Ureter (tissue), 1 donor: ENCODE results near the gene TRIP6. TPM values are rescaled to one million over a fixed set of nuclear protein-coding genes. Genes with fewer than 3 reads are reported as not detected.

Source experiments
- DNase-seq: peaks from one replicate; pipeline ENCODE4 v3.0.0-alpha.2; 2020; ENCODE audit warnings: low spot score
- total RNA-seq: library from RNA; stranded (reverse); gene quantifications from one replicate; pipeline ENCODE4 v1.2.4, GENCODE V29; 2023
- donor health status: DM: yes; HTN: yes; CAD: no.

TRIP6 gene
- total RNA-seq, 1 donor from 2014 or later, result 120 TPM

DNA sequence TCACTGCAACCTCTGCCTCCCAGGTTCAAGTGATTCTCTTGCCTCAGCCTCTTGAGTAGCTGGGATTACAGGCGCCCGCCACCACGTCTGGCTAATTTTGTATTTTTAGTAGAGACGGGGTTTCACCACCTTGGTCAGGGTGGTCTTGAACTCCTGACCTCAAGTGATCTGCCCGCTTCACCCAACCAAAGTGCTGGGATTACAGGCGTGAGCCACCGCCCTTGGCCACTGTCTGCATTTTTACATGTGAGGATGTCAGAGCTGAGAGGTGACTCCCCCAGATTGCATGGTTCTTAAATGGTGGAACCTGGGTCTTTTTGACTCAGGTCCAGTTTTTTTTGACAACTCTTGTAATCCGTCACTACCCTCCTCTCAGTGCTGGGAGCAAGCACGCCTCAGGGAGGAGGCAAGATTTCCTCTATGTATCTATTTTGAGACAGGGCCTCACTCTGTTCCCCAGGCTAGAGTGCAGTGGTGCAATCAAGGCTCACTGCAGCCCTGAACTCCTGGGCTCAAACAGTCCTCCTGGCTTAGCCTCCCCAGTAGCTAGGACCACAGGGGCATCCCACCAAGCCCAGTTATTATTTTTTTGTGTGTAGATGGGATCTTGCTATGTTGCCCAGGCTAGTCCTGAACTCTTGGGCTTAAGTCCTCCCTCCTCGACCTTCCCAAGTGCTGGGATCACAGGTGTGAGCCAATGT is 6.6 kb downstream of the TRIP6 start:
- DNase-seq, result no peak

DNA sequence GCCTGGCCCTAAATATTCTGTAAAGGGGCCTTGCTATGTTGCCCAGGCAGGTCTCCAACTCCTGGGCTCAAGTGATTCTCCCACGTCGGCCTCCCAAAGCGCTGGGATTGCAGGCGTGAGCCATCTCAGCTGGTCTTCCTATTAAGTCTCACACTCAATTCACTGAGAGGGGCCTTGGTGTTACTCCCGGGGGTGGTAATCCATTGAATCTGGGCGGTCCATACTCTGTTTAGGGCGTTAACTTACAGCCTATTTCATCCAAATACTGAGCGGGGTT is 7.1 kb downstream of the TRIP6 start:
- no peak for DNase-seq

DNA sequence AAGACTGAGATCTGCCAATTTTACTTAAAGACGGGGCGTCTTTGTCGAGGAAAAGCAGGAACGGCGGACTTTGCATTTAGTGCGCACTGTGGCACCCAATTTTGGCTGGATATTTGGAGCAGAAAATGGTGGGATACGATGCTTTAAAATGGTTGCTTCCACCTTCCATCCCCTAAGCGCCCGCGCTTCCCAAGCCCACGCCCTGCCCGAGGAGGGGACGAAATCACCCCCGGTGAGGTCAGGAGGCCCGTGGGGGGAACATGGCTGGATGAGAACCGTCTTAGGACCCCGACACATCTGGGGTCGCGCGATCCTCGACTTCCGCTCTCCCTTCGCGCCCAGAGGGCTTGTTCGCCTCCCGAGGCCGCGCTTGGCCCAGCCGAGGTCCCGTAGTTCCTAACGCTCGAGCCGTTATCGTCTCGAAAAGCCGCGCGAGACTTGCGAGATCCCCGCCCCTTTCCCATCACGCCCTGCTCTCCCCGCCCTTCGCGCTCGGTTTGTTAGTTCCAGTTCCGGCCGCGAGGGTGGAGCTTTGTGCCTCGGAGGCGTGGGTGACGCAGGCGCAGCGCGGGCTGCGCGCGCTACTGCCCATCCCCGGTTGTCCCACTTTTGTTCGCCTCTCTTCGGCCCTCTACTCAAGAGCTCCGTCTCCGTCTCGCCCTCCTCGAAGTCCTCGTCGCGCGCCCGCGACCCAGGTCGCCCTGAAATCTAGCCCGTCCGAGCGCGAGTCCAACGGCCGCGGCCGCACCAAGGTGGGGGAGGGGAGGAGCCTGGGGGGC is 7.6 kb downstream of the TRIP6 start, which contains the start of gene SRRT:
SRRT (plus strand) TSS at position 527 of the 779 bp plus-strand sequence. CDS start 488 bp downstream, outside the sequence.
- peak; percentile 99 for DNase-seq

DNA sequence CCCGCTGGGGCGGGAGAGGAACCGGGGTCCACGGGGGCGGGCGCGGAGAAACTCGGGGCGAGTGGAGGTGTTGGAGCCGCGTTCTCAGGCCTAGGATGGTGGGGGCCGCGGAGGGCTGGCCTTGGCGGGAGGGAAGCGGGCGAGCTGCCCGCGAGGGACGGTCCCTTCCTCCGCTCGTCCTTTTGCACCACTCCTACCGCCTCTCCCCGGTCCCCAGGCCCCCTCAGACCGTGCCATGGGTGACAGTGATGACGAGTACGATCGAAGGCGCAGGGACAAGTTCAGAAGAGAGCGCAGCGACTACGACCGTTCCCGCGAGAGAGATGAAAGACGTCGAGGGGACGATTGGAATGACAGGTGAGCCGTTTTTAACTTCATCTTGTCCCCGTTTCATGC is 8.2 kb downstream of the TRIP6 start:
- no peak for DNase-seq

DNA sequence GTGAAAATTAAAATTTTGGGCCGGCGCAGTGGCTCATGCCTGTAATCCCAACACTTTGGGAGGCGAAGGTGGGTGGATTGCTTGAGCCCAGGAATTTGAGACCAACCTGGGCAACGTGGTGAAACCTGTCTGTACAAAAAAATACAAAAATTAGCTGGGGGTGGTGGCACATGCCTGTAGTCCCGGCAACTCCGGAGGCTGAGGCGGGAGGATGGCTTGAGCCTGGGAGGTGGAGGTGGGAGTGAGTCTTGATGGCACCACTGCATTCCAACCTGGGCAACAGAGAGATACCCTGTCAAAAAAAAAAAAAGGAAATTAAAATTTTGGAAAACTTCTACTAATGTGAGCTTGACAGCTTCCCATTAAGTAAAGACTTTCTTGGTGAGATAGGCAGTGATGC is 10.8 kb downstream of the TRIP6 start:
- no peak for DNase-seq

DNA sequence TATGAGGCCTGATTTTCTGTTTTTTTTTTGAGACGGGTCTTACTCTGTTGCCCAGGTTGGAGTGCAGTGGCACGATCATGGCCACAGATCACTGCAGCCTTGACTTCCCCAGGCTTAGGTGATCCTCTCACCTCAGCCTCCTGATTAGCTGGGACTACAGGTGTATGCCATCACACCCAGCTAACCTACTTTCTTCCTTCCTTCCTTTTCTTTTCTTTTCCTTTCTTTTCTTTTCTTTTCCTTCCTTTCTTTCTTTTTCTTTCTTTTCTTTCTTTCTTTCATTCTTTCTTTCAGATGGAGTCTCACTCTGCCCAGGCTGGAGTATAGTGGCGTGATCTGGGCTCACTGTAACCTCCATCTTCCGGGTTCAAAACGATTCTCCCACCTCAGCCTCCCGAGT is 11.5 kb downstream of the TRIP6 start:
- no peak for DNase-seq

DNA sequence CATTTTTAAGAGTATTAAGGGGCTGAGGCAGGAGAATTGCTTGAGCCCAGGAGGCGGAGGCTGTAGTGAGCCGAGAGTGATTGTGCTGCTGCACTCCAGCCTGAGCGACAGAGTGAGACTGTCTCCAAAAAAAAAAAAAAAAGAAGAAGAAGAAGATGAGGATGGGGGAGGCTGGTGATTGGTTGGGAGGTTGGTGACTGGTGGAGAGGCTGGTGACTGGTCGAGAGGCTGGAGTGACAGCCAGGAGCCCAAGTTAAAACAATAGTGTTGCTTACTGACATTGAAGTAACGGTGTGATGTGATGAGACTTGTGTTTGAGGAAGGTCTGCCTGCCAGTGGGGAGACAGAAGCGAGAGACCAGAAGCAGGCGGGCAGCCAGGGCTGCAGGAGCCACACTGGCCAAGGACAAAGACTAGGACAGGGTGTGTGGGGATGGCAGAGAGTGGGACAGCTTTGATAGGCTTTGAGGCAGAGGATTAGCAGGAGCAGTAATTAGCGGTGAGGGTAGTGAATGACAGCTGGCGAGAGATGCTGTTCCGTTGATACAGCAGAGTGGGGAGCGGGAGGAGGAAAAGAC is 12.6 kb downstream of the TRIP6 start:
- DNase-seq, result no peak

DNA sequence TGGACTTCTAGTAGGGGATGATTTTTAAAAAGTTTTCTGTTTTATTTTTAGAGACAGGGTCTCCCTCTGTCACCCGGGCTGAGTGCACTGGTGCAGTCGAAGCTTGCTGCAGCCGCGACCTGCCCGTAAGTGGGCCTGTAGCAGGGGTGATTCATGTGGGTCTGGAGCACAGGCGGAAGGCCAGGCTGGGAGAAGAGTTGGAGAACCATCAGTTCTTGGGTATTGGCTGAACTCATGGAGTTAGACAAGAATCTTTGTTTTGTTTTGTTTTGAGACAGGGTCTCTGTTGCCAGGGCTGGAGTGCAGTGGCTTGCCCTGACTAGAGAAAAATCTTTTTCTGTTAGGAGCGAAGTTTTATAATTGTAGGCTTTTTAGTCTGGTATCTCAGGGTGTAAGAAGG is 13.5 kb downstream of the TRIP6 start:
- peak; percentile 32 for DNase-seq

DNA sequence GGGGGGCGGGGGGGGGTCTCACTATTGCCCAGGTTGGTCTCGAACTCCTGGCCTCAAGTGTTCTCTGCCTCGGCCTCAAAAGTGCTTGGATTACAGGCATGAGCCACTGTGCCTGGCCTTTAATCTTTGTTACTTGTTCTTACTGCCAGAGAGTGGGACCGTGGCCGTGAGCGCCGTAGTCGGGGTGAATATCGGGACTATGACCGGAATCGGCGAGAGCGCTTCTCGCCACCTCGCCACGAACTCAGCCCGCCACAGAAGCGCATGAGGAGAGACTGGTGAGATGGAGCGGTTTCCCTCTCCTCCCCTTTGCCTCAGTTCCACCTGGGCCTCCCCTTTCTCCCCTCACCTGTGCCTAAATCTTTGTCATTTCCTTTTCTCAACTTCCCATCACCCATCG is 13.9 kb downstream of the TRIP6 start:
- peak; percentile 33 for DNase-seq

DNA sequence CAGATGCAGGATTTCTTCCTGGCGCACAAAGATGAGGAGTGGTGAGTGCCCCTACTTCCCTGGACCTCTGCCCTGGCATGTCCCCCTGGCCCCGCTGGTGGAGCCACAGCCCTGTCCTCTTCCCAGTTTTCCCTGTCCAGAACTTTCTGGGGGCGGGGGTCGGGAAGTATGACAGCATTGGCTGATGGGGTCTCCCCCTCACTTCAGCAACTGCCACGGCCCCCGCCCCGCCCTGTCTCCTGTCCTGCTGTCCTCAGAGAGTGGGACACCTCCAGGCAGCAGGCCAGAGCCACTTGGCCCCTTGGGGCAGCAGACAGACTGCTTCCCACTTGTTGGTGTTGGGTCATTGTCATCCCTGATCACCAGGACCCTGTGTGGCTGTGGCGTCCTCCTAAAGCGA is 15.0 kb downstream of the TRIP6 start:
- peak; percentile 39 for DNase-seq

DNA sequence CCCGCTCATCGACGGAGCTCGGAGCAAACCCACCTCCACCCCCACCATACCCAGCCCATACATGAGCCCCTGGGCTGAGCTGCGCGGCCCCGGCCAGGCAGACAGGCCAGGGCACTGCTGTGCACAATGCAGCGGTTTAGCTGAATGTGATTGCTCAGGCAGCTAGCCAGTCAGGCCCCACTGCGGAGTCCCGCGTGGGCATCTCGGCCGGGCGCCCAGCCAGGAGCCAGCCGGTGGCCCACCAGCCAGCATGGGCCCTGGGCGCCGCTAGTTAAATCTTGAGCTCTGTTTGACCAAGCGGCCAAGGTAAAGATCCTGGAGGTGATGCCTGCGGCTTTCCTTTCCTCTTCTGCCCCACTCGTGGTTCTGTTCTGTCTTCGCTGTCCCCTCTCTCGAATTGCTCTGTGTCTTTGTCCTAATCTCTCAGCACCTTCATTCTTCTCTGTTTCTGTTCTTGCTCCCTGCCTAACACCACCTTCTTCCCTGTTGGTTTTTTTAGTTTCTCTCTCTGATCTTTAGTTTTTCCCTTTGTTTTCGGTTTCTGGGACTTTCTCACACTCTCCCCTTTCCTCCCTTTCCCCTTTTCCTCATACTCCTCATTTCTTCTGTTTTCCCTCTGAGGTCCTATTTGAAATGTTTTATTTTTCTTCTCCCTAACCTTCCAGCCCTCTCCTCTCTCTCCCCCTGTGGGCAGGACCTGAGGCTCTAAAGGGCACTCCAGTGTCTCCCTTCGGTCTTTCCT is 15.8 kb downstream of the TRIP6 start:
- no peak for DNase-seq

DNA sequence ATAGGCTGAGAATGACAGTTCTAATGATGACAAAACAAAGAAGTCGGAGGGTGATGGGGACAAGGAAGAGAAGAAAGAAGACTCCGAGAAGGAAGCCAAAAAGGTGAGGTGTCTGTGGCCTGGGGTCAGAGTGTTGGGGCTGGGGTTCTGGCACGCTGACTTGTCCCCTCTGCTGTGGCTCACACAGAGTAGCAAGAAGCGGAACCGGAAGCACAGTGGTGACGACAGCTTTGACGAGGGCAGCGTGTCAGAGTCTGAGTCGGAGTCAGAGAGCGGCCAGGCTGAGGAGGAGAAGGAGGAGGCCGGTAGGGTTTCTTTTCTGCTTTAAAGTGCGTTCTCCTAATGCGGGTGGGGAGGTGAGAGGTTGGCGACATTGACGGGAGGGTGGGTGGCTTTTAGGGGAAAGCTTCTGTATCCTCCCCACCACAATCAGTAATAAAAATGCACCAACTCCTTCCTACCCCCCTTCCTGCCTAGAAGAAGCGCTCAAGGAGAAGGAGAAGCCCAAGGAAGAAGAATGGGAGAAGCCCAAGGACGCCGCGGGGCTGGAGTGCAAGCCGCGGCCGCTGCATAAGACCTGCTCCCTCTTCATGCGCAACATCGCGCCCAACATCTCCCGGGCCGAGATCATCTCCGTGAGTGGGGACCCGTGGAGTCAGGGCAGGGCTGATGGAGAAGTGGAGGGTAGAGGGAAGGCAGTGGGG is 17.7 kb downstream of the TRIP6 start:
- no peak for DNase-seq

DNA sequence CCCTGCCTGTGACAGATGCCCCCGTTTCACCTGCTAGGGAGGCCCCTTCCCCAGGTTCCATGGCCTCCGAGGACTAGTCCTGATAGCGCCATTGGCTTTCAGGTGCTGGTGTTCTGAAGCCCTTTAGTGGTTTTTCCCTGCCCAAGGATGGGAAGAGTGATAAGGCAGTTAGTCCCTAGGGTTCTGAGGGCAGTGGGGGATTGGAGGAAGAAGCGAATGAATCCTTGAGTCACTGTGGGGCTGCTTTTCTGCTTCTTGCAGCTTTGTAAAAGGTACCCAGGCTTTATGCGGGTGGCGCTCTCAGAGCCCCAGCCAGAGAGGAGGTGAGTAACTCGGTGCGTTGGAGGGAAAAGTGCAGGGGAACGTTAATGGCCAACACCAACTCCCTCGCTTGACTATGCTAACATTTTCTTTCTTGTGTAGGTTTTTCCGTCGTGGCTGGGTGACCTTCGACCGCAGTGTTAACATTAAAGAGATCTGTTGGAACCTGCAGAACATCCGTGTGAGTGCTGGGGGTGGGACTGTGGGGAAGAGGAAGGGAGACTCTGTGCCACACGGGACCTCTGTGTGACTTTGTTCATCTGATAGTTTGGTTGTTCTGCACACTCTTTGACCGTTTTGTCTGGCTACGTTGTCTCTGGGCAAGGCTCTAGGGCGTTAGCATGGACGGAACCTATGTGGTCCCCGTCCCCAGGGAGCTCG is 18.4 kb downstream of the TRIP6 start:
- no peak for DNase-seq

DNA sequence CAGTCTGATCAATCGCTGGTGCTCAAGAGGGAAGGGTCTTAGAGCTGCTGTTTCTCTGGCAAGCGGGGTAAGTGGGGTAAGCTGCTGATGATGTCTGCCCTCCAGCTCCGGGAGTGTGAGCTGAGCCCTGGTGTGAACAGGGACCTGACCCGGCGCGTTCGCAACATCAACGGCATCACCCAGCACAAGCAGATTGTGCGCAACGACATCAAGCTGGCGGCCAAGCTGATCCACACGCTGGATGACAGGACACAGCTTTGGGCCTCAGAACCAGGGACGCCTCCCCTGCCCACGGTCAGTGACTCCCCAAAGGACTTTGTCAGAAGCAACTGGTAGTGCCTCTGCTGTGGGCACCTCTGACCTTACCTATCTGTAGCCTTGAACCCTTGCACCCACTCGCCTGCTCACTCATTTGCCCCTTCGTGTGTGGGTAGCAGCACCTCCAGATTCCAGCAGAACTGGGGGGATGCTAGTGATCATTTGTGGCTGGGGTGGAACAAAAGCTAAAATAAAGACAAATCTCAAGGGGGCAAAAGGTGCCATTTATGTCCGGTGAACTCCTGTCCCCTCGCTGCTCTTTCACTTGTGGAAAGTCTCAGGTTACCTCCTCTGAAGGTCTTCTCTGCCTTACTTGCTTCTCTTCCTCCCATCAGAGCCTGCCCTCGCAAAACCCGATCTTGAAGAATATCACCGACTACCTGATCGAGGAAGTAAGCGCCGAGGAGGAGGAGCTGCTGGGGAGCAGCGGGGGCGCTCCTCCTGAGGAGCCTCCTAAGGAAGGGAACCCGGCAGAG is 19.2 kb downstream of the TRIP6 start:
- no peak for DNase-seq

DNA sequence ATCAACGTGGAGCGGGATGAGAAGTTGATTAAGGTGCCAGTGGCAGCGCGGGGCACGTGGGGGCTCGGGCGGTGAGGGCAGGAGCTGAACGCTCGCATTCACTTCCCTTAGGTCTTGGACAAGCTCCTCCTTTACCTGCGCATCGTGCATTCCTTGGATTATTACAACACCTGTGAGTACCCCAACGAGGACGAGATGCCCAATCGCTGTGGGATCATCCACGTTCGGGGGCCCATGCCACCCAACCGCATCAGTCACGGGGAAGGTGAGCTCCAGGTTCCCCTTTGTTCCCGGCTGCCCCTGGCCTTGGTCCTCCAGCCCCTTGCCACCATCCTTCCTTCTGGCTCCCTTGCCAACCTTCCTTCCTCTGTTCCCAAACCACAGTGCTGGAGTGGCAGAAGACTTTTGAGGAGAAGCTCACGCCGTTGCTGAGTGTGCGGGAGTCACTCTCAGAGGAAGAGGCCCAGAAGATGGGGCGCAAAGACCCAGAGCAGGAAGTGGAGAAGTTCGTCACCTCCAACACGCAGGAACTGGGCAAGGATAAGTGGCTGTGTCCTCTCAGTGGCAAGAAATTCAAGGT is 19.8 kb downstream of the TRIP6 start:
- DNase-seq, result no peak

DNA sequence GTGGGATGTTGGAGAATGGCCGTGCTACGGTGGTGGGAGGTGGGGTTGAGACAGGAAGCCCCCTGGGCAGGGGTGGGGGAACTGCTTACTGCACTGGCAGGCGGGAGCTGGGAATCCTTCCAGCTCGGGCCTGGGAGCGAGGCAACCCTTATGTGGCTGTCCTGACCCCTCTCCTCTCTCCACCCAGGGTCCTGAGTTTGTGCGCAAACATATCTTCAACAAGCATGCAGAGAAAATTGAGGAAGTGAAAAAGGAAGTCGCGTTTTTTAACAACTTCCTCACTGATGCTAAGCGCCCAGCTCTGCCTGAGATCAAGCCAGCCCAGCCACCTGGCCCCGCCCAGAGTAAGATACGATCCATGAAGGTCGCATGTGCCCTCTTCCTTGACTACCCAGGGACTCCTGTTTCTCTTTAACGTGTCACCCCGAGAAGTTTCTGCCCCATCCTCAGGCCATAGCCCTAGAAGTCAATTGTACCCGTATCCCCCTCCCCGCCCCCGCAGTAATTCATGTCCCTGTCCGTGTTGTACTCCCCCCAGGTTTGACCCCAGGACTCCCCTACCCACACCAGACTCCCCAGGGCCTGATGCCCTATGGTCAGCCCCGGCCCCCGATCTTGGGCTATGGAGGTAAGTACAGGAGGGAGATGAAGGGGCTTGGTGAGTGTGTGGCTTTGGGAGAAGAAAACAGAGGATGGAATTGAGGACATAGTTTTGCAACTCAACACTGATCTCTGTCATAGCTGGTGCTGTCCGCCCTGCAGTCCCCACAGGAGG is 20.5 kb downstream of the TRIP6 start:
- DNase-seq, result peak; percentile 57

DNA sequence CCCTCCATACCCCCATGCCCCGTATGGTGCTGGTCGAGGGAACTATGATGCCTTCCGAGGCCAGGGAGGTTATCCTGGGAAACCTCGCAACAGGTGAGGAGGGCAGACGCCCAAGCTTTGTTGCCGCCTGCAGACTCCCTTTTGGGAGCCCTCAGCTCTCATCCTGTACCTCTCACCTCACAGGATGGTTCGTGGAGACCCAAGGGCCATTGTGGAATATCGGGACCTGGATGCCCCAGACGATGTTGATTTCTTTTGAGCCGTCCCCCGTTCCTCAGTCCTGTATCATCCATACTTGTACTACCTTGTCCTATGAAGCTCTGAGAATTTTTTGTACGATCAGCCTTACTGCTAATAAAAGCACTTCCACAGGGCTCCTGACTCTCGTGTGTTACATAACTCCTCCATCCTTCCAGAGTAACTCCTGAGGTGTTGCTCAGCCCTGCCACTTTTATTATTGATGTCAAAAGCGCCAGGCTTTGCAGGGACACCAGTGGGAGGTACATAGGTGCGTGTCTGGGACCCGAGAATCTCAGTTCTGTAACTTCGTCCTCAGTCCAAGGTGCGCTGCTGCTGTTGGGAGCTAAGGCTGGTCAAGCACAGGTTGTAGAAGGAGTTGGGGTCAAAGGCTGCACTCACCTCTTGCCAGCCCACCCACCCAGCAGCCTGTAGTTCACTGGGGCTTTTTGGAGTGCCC is 21.3 kb downstream of the TRIP6 start:
- DNase-seq, result no peak

DNA sequence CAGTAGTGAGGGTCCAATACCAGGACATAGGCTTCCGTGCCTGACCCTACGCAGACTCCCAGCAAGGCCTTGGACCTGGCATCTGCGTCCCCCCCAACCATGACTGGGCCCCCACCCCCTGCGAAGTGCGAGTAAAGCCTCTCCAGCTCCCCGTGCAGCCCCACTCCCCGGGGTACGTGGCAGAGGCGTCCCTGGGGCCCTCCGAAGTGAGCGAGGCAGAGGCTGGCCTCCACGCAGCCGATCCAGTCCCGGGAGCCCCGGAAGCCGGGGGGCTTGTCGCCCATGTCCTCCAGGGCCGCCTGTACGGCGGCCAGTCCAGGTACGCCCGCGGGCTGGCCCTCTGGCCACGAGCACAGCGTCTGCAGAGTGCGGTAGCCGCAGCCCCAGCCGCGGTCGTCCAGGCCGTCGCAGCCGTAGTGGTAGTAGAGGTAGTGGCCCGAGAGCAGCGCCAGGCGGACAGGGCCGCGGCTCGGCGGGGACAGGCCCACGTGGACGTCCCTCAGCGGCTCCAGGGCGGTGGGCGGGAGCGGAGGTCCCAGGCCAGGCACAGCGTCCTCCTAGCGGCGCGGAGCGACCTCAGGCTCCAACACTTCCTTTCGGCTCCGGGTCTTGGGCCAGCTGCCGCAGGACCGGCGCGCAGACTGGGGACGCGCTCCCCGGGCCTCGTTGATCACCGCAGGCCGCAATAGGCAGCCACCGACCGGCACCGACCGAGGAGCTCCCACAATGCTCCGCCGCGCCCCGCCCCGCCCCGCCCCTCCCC is 22.0 kb downstream of the TRIP6 start, which contains the start of gene UFSP1:
UFSP1 (minus strand) TSS at position 728 of the 763 bp plus-strand sequence; CDS start at position 284, 444 bp downstream.
- DNase-seq, result no peak
